Smooth muscle cell (in vitro differentiated cells): ENCODE measurements around the gene MB21D2. TPM values are rescaled to one million over a fixed set of nuclear protein-coding genes. Genes with fewer than 3 reads are reported as not detected.
A peak's percentile ranks its signal among the peaks of the same experiment; 100 is the strongest.

Source experiments
- DNase-seq: peaks from one replicate; lab custom pipeline; 2025; ENCODE audit not compliant: unreplicated experiment; lab: John Stamatoyannopoulos, UW
- H2AFZ ChIP-seq: fragments of 200-600 bp; sonication (generic); 2 replicates; pipeline ENCODE4 v1.6.0; 2016; ENCODE audit warnings: antibody characterized with exemption, low read depth, mild to moderate bottlenecking
- H3F3A ChIP-seq: fragments of 200-600 bp; sonication (generic); 2 replicates; pipeline ENCODE4 v1.6.0; 2017; ENCODE audit warnings: antibody characterized with exemption, low read depth
- H3K27ac ChIP-seq: fragments of 200-600 bp; sonication (generic); 2 replicates; pipeline ENCODE4 v1.5.1; 2016; ENCODE audit warnings: low read depth, mild to moderate bottlenecking
- H3K27me3 ChIP-seq: fragments of 200-600 bp; sonication (generic); 2 replicates; pipeline ENCODE4 v1.6.1; 2016; ENCODE audit warnings: low read depth, mild to moderate bottlenecking
- H3K36me3 ChIP-seq: fragments of 200-600 bp; sonication (generic); 2 replicates; pipeline ENCODE4 v1.5.1; 2016; ENCODE audit warnings: low read depth
- H3K4me1 ChIP-seq: fragments of 200-600 bp; sonication (generic); 2 replicates; pipeline ENCODE4 v1.5.1; 2016; ENCODE audit warnings: low read depth
- H3K4me2 ChIP-seq: fragments of 200-600 bp; sonication (generic); 2 replicates; pipeline ENCODE4 v1.6.0; 2016; ENCODE audit warnings: mild to moderate bottlenecking
- H3K4me3 ChIP-seq: fragments of 200-600 bp; sonication (generic); 2 replicates; pipeline ENCODE4 v1.5.1; 2016; ENCODE audit warnings: mild to moderate bottlenecking
- H3K79me2 ChIP-seq: fragments of 200-600 bp; sonication (generic); 2 replicates; pipeline ENCODE4 v1.6.0; 2016; ENCODE audit warnings: low read depth, mild to moderate bottlenecking
- H3K9ac ChIP-seq: fragments of 200-600 bp; sonication (generic); 2 replicates; pipeline ENCODE4 v1.6.0; 2016; ENCODE audit warnings: low read depth
- H3K9me3 ChIP-seq: fragments of 200-600 bp; sonication (generic); replicated peaks from 2 replicates; pipeline ENCODE4 v1.5.1; 2016; ENCODE audit warnings: low read depth
- H4K20me1 ChIP-seq: fragments of 200-600 bp; sonication (generic); 2 replicates; pipeline ENCODE4 v1.6.0; 2016; ENCODE audit warnings: low read depth
- WGBS: methylation state at CpG from one replicate; pipeline ENCODE4 v1.1.7; 2016; ENCODE audit warnings: low lambda C conversion rate; 5-methylcytosine and 5-hydroxymethylcytosine counted together
- polyA plus RNA-seq: library from polyadenylated mRNA; unstranded; fragments of >200 nt; fragmentation: Nextera tagmentation; extraction: Ambion mirVana; gene quantifications from 2 replicates; pipeline ENCODE4 v1.2.1, GENCODE V29; 2016
- total RNA-seq: library from RNA; depleted of rRNA; stranded (reverse); fragments of >200 nt; gene quantifications from 2 replicates; pipeline ENCODE4 v1.2.3, GENCODE V29; 2014
- TF ChIP-seq, protein P1 (sequence below): fragments of 200-600 bp; sonication (generic); IDR thresholded peaks from 2 replicates; pipeline ENCODE4 v1.5.1; 2017; ENCODE audit warnings: borderline replicate concordance, mild to moderate bottlenecking, antibody characterized with exemption; ENCODE audit not compliant: insufficient read depth, poor library complexity, severe bottlenecking

Gene MB21D2
- total and polyA plus RNA-seq, 2 experiments from 2014 or later, result 5.2 to 17.1 TPM

GRCh38 chr3:192899540-192899982, 18.1 kb downstream of the MB21D2 start:
- Histone ChIP-seq H3K4me2 (no peak overlapping the region), H3K4me3 (no peak overlapping the region), H3K27ac (peak overlapping the region; percentile 45), H3K79me2 (peaks cover 63% of the 10 kb centered on the region), H3K9ac (no peak overlapping the region), H3F3A (no peaks in the 10 kb centered on the region), H3K36me3 (no peaks in the 10 kb centered on the region), H3K9me3 (no peaks in the 10 kb centered on the region), H3K4me1 (peaks cover 4% of the 10 kb centered on the region), H3K27me3 (no peaks in the 10 kb centered on the region), H2AFZ (no peak overlapping the region), H4K20me1 (peaks cover 35% of the 10 kb centered on the region)
- no peak for DNase-seq
- TF ChIP-seq, protein P1, sequence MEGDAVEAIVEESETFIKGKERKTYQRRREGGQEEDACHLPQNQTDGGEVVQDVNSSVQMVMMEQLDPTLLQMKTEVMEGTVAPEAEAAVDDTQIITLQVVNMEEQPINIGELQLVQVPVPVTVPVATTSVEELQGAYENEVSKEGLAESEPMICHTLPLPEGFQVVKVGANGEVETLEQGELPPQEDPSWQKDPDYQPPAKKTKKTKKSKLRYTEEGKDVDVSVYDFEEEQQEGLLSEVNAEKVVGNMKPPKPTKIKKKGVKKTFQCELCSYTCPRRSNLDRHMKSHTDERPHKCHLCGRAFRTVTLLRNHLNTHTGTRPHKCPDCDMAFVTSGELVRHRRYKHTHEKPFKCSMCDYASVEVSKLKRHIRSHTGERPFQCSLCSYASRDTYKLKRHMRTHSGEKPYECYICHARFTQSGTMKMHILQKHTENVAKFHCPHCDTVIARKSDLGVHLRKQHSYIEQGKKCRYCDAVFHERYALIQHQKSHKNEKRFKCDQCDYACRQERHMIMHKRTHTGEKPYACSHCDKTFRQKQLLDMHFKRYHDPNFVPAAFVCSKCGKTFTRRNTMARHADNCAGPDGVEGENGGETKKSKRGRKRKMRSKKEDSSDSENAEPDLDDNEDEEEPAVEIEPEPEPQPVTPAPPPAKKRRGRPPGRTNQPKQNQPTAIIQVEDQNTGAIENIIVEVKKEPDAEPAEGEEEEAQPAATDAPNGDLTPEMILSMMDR, result no peak
- WGBS, result 58% methylated on average over 3 of the region's 3 CpGs

GRCh38 chr3:192897005-192897404, 20.7 kb downstream of the MB21D2 start:
- Histone ChIP-seq H4K20me1 (peaks cover 24% of the 10 kb centered on the region), H3K79me2 (peaks cover 68% of the 10 kb centered on the region), H3K9me3 (no peaks in the 10 kb centered on the region), H3K27ac (peak overlapping the region; percentile 46), H3K36me3 (no peaks in the 10 kb centered on the region), H3K4me2 (no peak overlapping the region), H3K4me3 (no peak overlapping the region), H3K4me1 (peaks cover 10% of the 10 kb centered on the region), H2AFZ (no peak overlapping the region), H3F3A (no peaks in the 10 kb centered on the region), H3K27me3 (no peaks in the 10 kb centered on the region), H3K9ac (no peak overlapping the region)
- DNase-seq, result no peak
- TF ChIP-seq, protein P1, result no peak
- 66% methylated on average over 5 of the region's 5 CpGs for WGBS

DNA sequence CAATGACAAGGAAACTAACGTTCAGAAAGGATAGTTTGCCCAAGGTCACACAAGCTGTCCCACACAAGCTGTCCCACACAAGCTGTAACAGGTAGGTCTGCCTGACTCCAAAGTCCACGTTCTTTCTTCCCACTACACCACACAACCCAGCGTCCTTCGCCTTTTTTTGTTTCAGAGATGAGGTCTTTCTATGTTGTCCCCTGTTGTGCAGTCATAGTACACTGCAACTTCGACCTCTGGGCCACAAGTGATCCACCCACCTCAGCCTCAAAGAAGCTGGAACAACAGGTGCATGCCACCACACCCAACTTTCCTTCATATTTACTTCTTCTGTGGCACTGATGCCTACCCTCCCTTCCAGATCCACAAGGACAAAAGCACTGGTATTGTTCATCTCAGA, 21.4 kb downstream of the MB21D2 start:
- Histone ChIP-seq H3K4me2 (no peak overlapping the region), H3K4me3 (no peak overlapping the region), H3K79me2 (peaks cover 71% of the 10 kb centered on the region), H2AFZ (no peak overlapping the region), H3K27ac (no peak overlapping the region), H3F3A (no peaks in the 10 kb centered on the region), H4K20me1 (peaks cover 18% of the 10 kb centered on the region), H3K9ac (no peak overlapping the region), H3K36me3 (no peaks in the 10 kb centered on the region), H3K4me1 (peaks cover 10% of the 10 kb centered on the region), H3K9me3 (no peaks in the 10 kb centered on the region), H3K27me3 (no peaks in the 10 kb centered on the region)
- DNase-seq, result no peak
- TF ChIP-seq, protein P1, result no peak
- WGBS, result 91% methylated on average over 5 of the region's 5 CpGs

DNA sequence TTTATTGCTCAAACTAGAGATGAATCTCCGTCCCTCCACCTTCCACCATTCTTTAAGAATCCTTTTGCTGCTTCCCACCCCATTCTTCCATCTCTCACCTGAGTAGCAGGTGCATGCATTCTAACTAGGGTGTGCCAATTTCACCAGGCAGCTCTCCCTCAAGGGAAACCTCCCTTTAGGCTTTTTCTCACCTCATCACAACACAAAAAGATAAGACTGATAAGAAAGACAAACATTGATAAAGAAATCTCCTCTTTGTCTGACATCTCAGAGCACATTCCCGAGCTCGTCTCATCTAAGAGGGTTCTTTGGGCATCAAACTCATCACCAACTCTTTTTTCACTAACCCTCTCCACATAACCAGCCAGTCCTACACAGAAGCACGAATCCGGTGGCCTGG, 23.0 kb downstream of the MB21D2 start:
- TF ChIP-seq, protein P1, result no peak
- no peaks in the 10 kb centered on the region for H3K27me3 ChIP-seq
- peaks cover 1% of the 10 kb centered on the region for H3F3A ChIP-seq
- no peak overlapping the region for H3K9ac ChIP-seq
- 63% methylated on average over 5 of the region's 5 CpGs for WGBS
- H3K27ac ChIP-seq, result no peak overlapping the region
- H3K36me3 ChIP-seq, result no peaks in the 10 kb centered on the region
- peaks cover 83% of the 10 kb centered on the region for H3K79me2 ChIP-seq
- H4K20me1 ChIP-seq, result peaks cover 18% of the 10 kb centered on the region
- no peak overlapping the region for H3K4me3 ChIP-seq
- no peaks in the 10 kb centered on the region for H3K9me3 ChIP-seq
- peaks cover 17% of the 10 kb centered on the region for H3K4me1 ChIP-seq
- H3K4me2 ChIP-seq, result no peak overlapping the region
- H2AFZ ChIP-seq, result no peak overlapping the region
- no peak for DNase-seq
